Mucosa of descending colon (tissue), 3 donors: ENCODE measurements around the gene MARK2. TPM values are rescaled to one million over a fixed set of nuclear protein-coding genes. Genes with fewer than 3 reads are reported as not detected.
A peak's percentile ranks its signal among the peaks of the same experiment; 100 is the strongest.

Experiments used
- ATAC-seq: fragments of 200-7000 bp; cut with Tn5 transposase; one replicate; pipeline ENCODE4 v1.9.1; 2020; ENCODE audit warnings: mild to moderate bottlenecking, moderate library complexity
- DNase-seq, 3 donors: peaks; one replicate each; pipeline ENCODE4 v3.0.0-alpha.2; 2020
- H3K36me3 ChIP-seq: fragments of 200-600 bp; one replicate; pipeline ENCODE4 v1.8.0; 2021; ENCODE audit warnings: low read depth, mild to moderate bottlenecking
- H3K4me1 ChIP-seq: fragments of 200-600 bp; one replicate; pipeline ENCODE4 v1.8.0; 2021; ENCODE audit warnings: low read depth, mild to moderate bottlenecking
- H3K4me3 ChIP-seq: fragments of 200-600 bp; one replicate; pipeline ENCODE4 v1.8.0; 2021; ENCODE audit warnings: mild to moderate bottlenecking
- H3K9me3 ChIP-seq: fragments of 200-600 bp; one replicate; pipeline ENCODE4 v1.8.0; 2021; ENCODE audit warnings: mild to moderate bottlenecking
- intact Hi-C, 2 donors: fragments of 100-400 bp; cut with DNase I in 1 of 2; cut with micrococcal nuclease in 1 of 2; formaldehyde crosslinking; loops; one replicate each; pipeline versions ENCODE4 v1.11.0 to v1.11.1; 2022; cut with DNase I, micrococcal nuclease
- total RNA-seq, 3 donors: library from RNA; stranded (reverse); fragmentation: NEBNext Ultra II Directional in 2 of 3; extraction: Animal tissue kit (Norgen Biotek cat#: 25700) in 2 of 3; gene quantifications; one replicate each; pipeline versions ENCODE4 v1.2.1 to v1.2.4, GENCODE V29; 2021 to 2023
- TF ChIP-seq, protein P1 (sequence below): fragments of 200-600 bp; IDR thresholded peaks from one replicate; pipeline ENCODE4 v1.8.0; 2022; ENCODE audit warnings: antibody characterized with exemption, mild to moderate bottlenecking
- donor health status: DM: no; HTN: no; CAD: no; lungs with moderate emphysema.
- donor health status: DM: no; HTN: no; CAD: no.
- donor health status: DM: no; HTN: yes; CAD: no.

Gene MARK2
- total RNA-seq, 3 donors from 2014 or later: 71.9 to 111 (median 94.5) TPM

DNA sequence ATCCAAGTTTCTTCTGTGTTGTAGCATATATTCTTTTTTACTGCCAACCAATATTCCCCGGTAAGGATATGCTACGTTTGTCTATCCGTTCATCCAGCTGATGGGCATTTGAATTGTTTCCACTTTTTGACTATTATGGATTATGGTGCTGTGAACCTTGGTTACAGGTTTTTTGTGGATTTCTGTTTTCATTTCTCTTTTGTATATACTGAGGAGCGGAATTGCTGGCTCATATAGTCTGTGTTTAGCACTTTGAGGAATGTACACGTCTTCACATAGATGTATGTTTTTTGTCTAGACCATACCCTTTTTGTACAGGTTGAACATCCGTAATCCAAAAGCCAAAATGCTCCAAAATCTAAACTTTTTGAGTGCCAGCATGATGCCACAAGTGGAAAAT is 54.4 kb downstream of the MARK2 start:
- Histone ChIP-seq H3K4me3 (no peak overlapping the region), H3K36me3 (peaks cover 2% of the 10 kb centered on the region), H3K9me3 (no peaks in the 10 kb centered on the region), H3K4me1 (peaks cover 41% of the 10 kb centered on the region)
- DNase-seq (no peak), ATAC-seq (no peak)
- TF ChIP-seq, protein P1, sequence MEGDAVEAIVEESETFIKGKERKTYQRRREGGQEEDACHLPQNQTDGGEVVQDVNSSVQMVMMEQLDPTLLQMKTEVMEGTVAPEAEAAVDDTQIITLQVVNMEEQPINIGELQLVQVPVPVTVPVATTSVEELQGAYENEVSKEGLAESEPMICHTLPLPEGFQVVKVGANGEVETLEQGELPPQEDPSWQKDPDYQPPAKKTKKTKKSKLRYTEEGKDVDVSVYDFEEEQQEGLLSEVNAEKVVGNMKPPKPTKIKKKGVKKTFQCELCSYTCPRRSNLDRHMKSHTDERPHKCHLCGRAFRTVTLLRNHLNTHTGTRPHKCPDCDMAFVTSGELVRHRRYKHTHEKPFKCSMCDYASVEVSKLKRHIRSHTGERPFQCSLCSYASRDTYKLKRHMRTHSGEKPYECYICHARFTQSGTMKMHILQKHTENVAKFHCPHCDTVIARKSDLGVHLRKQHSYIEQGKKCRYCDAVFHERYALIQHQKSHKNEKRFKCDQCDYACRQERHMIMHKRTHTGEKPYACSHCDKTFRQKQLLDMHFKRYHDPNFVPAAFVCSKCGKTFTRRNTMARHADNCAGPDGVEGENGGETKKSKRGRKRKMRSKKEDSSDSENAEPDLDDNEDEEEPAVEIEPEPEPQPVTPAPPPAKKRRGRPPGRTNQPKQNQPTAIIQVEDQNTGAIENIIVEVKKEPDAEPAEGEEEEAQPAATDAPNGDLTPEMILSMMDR: no peak
- intact Hi-C loops: no loop called here

DNA sequence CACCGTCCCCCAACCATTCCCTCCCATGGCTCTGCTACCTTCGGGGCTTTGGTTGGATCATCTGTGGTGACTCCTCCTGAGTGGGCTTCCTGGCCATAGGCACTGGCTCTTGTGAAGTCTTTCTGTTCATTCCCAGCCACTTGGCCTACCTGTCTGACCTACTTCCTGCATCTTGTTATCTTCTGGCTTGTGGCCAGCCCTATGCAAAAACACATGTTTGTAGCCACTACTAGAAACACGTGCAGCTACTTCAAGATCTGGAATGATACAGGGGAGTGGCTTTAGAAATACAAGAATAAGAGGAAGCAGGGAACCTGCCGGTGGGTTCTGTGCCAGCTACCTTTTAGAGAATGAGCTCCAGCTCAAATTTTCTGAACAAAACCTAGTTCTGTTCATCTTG is 57.2 kb downstream of the MARK2 start:
- intact Hi-C loops: no loop called here
- peaks cover 16% of the 10 kb centered on the region for H3K4me1 ChIP-seq
- H3K4me3 ChIP-seq: no peak overlapping the region
- DNase-seq: peak in 1 of 3 donors; percentile 78
- peak; percentile 73 for ATAC-seq
- TF ChIP-seq, protein P1: no peak
- H3K36me3 ChIP-seq: peaks cover 13% of the 10 kb centered on the region
- no peaks in the 10 kb centered on the region for H3K9me3 ChIP-seq

DNA sequence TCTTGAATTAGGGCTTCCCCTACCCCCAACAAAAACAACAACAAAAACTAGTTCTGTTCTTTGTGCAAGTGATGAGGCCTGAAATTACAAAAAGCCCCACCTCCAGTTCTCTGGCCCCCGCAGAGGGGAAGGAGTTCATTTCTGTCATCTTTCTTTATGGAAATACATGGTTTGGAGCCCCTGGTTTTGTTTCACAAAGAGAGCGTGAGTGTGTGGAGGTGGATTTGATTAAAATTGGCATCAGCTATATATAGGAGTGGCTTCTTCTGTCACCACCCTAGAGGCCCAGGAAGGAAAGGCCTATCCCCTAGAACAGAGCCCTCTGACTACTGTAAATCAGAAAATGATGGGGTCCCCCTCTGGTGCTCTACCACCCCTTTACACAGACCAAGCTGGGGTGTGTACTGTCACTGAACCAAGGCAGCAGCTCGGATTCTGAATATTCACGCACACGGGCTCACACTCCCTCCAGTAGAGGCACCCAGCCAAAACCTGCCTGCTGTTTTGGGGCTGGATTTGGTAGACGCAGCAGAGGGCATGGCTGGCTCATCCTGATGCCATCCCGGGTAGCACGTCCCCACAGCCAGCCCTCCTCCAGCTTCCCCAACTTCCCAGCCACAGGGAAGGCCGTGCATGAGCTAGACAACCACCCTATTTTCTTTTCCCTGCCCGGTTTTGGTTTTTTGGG is 58.7 kb downstream of the MARK2 start:
- Histone ChIP-seq H3K9me3 (no peaks in the 10 kb centered on the region), H3K4me1 (peaks cover 4% of the 10 kb centered on the region), H3K4me3 (no peak overlapping the region), H3K36me3 (peaks cover 19% of the 10 kb centered on the region)
- no peak for DNase-seq
- TF ChIP-seq, protein P1: no peak
- intact Hi-C loops: no loop called here
- ATAC-seq: no peak

DNA sequence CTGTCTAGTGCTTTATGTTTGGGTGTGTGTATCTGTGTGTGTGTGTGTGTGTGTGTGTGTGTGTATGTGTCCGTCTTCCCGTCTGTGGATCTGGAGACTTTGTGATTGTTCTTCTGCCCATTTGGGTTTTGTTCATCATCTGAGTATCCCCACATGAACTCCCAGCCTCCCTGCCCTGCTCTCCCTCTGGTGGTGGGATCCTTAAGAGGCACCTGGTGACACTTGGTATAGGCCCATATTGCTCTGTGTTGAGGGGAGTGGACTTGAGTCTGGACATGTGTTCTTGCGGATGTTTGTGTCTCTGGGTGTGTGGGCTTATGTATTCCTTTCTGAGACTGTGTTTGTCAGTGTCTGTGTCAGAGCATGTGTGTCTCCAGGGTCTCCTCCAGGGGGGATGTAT is 62.8 kb downstream of the MARK2 start:
- TF ChIP-seq, protein P1: no peak
- ATAC-seq (no peak), DNase-seq (no peak)
- H3K9me3 ChIP-seq: no peaks in the 10 kb centered on the region
- H3K4me3 ChIP-seq: no peak overlapping the region
- intact Hi-C loops: no loop called here
- no peaks in the 10 kb centered on the region for H3K4me1 ChIP-seq
- H3K36me3 ChIP-seq: peaks cover 33% of the 10 kb centered on the region

DNA sequence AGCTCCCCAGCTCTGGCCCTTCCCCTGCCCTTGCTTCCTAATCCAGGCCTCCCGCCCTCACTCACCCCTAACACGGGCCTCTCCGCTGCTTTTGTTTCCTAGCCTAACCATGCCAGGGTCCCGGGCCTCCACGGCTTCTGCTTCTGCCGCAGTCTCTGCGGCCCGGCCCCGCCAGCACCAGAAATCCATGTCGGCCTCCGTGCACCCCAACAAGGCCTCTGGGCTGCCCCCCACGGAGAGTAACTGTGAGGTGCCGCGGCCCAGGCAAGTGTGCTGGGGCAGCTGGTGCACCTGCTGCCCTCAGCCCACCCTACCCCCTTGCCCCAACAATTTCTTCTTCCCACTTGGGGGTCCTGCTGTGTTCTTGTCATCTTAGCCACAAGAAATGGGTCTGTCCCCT is 65.0 kb downstream of the MARK2 start:
- intact Hi-C loops: no loop called here
- ATAC-seq: no peak
- TF ChIP-seq, protein P1: no peak

DNA sequence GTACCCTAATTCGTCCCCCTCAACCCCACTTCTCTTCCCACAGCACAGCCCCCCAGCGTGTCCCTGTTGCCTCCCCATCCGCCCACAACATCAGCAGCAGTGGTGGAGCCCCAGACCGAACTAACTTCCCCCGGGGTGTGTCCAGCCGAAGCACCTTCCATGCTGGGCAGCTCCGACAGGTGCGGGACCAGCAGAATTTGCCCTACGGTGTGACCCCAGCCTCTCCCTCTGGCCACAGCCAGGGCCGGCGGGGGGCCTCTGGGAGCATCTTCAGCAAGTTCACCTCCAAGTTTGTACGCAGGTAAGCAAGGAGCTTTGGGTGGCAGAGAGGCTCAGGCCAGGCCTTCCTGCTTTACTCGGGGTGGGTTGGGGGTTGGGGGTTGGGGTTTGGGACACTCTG is 65.8 kb downstream of the MARK2 start:
- Histone ChIP-seq H3K4me3 (no peak overlapping the region), H3K9me3 (no peaks in the 10 kb centered on the region), H3K4me1 (no peaks in the 10 kb centered on the region), H3K36me3 (peaks cover 28% of the 10 kb centered on the region)
- TF ChIP-seq, protein P1: no peak
- intact Hi-C loops: no loop called here
- DNase-seq: no peak
- ATAC-seq: no peak

More for the DNA sequence above, 65.0 kb downstream of the MARK2 start:
- no peaks in the 10 kb centered on the region for H3K9me3 ChIP-seq
- peaks cover 31% of the 10 kb centered on the region for H3K36me3 ChIP-seq
- H3K4me1 ChIP-seq: no peaks in the 10 kb centered on the region
- H3K4me3 ChIP-seq: no peak overlapping the region
- no peak for DNase-seq
